ENCODE measurements around the gene G3BP1. TPM values are rescaled to one million over a fixed set of nuclear protein-coding genes. Genes with fewer than 3 reads are reported as not detected.

Gene G3BP1
- total and polyA plus RNA-seq, 9 of the 15 experiments (the other 6 are each of a cell fraction or from before 2014, with no cell fraction given), result 54.7 to 264 (median 105) TPM

DNA sequence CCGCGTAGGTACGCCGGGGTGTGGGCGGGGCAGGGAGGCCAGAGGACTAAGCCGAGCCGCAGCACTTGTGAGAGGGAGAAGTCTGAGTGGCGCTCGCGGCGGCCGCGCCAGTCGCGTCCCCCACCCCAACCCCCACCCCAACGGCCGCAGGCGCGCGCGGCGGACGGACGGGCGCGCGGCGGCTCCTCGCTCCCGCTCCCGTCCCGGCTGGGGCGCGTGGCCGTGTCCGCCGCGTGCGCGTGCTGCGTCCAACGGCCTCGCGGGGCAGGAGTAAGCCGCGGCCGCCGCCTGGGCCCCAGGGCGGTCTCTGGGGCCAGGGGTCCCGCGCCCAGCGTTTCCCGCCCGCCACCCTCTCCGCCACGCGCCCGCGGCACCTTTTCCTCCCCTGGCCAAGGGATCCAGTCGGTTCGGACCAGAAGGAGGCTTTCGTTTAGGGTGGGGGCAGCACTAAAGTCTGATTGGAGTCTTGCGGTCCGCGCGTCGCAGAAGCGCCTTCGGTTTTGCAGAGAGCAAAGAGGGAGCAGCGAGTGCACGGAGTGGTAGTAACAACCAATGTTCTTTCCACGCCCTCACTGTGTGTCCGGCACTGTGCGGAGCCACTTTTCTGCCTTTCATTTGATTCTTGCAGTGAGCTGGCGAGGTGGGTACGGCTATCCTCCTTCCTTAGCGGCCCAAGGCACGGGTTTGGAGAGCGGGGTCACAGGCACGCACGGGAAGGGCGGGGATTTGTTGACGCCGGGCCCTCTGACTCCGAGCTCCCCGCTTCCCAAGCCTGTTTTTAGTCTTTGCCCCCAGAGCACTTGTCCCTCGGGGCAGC lies 483 bp downstream of the G3BP1 start (continued):
- TF ChIP-seq EP400 (IDR thresholded peaks at IDR 0.05) (no peak), EWSR1 (IDR thresholded peaks at IDR 0.05; ENCODE audit: borderline replicate concordance, low read depth, partially characterized antibody) (no peak), ILF3 (IDR thresholded peaks at IDR 0.05; ENCODE audit: borderline replicate concordance) (no peak), SPI1 (IDR thresholded peaks at IDR 0.05; ENCODE audit: borderline replicate concordance, low read depth, low read length) (peak; percentile 51; the same call in 1 of the 2 replicates), ZSCAN32 (CRISPR knock-in tag; IDR thresholded peaks at IDR 0.05) (no peak), ATF2 (CRISPR knock-in tag; IDR thresholded peaks at IDR 0.05) (no peak), FUS (optimal IDR thresholded peaks at IDR 0.05; ENCODE audit: low read depth, low read length) (peak; percentile 64), PCBP1 (IDR thresholded peaks at IDR 0.05; ENCODE audit: low read depth, low read length, poor library complexity, severe bottlenecking) (peak; percentile 19), YY1 (IDR thresholded peaks at IDR 0.05; ENCODE audit: borderline replicate concordance in 1 of 3, control insufficient read depth in 1 of 3, extremely low read depth in 1 of 3, insufficient read depth in 3 of 3, insufficient read length in 1 of 3, insufficient replicate concordance in 2 of 3, low read depth in 1 of 3, low read length in 2 of 3) (no peak), ZNF436 (CRISPR knock-in tag; IDR thresholded peaks at IDR 0.05) (0 out of 2 replicates have a peak, but pooled peaks have one; percentile 25), TAF9B (IDR thresholded peaks at IDR 0.05; ENCODE audit: partially characterized antibody) (no peak), YBX1 (IDR thresholded peaks at IDR 0.05) (no peak), SIN3B (IDR thresholded peaks at IDR 0.05; ENCODE audit: low read depth) (0 out of 2 replicates have a peak, but pooled peaks have one; percentile 44), BRD4 (IDR thresholded peaks at IDR 0.05) (no peak), NCOA2 (IDR thresholded peaks at IDR 0.05; ENCODE audit: partially characterized antibody in 2 of 2) (no peak), FOXA1 (IDR thresholded peaks at IDR 0.05; ENCODE audit: borderline replicate concordance) (no peak), SMARCE1 (IDR thresholded peaks at IDR 0.05) (no peak), NR3C1 (CRISPR knock-in tag; IDR thresholded peaks at IDR 0.05) (peak; percentile 85; the same call in 1 of the 2 replicates)

Data from K562 (cell line).